Type B pancreatic cell (in vitro differentiated cells): ENCODE results near the gene CYP19A1. TPM values are rescaled to one million over a fixed set of nuclear protein-coding genes. Genes with fewer than 3 reads are reported as not detected.

Experiments
- DNase-seq: peaks from one replicate; pipeline ENCODE4 v3.0.0; 2021; ENCODE audit warnings: mixed read lengths; ENCODE audit not compliant: unreplicated experiment; ENCODE audit errors: extremely low spot score
- H3K27ac Mint-ChIP-seq: 2 replicates; pipeline ENCODE4 v1.8.0; 2021; ENCODE audit warnings: mild to moderate bottlenecking, mixed read lengths
- H3K27me3 Mint-ChIP-seq: 2 replicates; pipeline ENCODE4 v1.8.0; 2021; ENCODE audit warnings: mixed read lengths
- H3K36me3 Mint-ChIP-seq: 2 replicates; pipeline ENCODE4 v1.8.0; 2021; ENCODE audit warnings: mixed read lengths
- H3K4me1 Mint-ChIP-seq: one replicate; pipeline ENCODE4 v1.8.0; 2021; ENCODE audit warnings: mixed read lengths; ENCODE audit not compliant: unreplicated experiment
- H3K4me3 Mint-ChIP-seq: 2 replicates; pipeline ENCODE4 v1.8.0; 2021; ENCODE audit warnings: mild to moderate bottlenecking, mixed read lengths
- H3K9me3 Mint-ChIP-seq: 2 replicates; pipeline ENCODE4 v1.8.0; 2021; ENCODE audit warnings: mixed read lengths
- total RNA-seq: library from RNA; stranded (reverse); gene quantifications from 2 replicates; pipeline ENCODE4 v1.2.1, GENCODE V29; 2021; ENCODE audit warnings: low replicate concordance
- TF ChIP-seq, protein P1 (sequence below): fragments of 200-600 bp; sonication (generic); conservative IDR thresholded peaks from 2 replicates; pipeline ENCODE4 v1.5.0; 2021; ENCODE audit warnings: antibody characterized with exemption, mild to moderate bottlenecking

Gene CYP19A1
- total RNA-seq, 1 donor from 2014 or later: 1.3 TPM

GRCh38 chr15:51313074-51313393 is 25.4 kb downstream of the CYP19A1 start:
- H3K36me3 Mint-ChIP-seq: no peaks in the 10 kb centered on the region
- H3K4me1 Mint-ChIP-seq: peaks cover 13% of the 10 kb centered on the region
- no peak overlapping the region for H3K4me3 Mint-ChIP-seq

DNA sequence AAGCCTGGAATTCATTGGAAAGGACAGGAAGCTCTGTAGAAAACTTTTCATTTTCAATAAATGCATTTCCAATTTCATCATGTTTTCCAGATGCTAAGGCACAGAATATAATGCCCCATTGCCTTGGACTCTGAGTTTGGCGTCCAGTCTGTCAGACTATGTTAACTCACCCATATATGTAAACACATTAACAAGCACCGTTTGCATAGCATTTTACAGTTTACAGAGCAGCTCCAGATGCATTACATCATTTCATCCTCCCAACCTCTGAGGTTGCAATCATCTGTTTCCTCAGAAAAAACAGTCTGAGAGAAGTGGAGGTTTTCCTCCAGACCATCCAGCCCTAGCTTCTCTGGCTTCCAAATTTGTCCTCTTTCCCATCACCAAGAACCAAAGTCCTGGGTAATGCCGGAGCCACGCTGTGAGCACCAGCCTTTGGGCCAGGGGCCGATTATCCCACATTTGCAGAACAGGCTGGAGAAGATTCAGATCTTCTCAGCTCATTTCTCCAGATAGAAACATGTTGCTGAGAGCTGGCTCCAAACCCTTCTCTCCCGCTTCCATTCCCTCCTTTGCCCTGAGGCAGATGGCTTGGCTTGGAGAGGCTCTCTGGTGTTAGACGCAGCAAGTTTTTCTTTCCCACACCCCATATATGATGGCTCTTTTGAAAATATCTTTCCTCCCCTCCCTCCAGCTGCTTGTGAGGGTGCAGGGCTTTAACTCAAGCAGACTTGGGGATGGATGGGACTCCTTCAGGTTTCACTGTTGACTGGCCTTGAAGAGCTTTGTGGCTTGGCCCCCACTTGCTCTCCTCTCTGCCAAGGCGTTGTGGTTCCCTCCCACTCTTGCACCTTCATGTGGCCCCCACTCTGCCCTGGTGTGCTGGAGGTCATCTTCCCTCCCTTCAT is 26.0 kb downstream of the CYP19A1 start:
- Mint-ChIP-seq H3K4me3 (no peak overlapping the region), H3K4me1 (peaks cover 13% of the 10 kb centered on the region), H3K9me3 (peaks cover 9% of the 10 kb centered on the region), H3K36me3 (no peaks in the 10 kb centered on the region), H3K27ac (peak overlapping the region; percentile 29), H3K27me3 (peaks cover 3% of the 10 kb centered on the region)
- TF ChIP-seq, protein P1, sequence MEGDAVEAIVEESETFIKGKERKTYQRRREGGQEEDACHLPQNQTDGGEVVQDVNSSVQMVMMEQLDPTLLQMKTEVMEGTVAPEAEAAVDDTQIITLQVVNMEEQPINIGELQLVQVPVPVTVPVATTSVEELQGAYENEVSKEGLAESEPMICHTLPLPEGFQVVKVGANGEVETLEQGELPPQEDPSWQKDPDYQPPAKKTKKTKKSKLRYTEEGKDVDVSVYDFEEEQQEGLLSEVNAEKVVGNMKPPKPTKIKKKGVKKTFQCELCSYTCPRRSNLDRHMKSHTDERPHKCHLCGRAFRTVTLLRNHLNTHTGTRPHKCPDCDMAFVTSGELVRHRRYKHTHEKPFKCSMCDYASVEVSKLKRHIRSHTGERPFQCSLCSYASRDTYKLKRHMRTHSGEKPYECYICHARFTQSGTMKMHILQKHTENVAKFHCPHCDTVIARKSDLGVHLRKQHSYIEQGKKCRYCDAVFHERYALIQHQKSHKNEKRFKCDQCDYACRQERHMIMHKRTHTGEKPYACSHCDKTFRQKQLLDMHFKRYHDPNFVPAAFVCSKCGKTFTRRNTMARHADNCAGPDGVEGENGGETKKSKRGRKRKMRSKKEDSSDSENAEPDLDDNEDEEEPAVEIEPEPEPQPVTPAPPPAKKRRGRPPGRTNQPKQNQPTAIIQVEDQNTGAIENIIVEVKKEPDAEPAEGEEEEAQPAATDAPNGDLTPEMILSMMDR: no peak
- no peak for DNase-seq

More at GRCh38 chr15:51313074-51313393, 25.4 kb downstream of the CYP19A1 start:
- peaks cover 9% of the 10 kb centered on the region for H3K9me3 Mint-ChIP-seq
- no peak overlapping the region for H3K27ac Mint-ChIP-seq
- TF ChIP-seq, protein P1: no peak
- H3K27me3 Mint-ChIP-seq: no peaks in the 10 kb centered on the region
- DNase-seq: no peak

DNA sequence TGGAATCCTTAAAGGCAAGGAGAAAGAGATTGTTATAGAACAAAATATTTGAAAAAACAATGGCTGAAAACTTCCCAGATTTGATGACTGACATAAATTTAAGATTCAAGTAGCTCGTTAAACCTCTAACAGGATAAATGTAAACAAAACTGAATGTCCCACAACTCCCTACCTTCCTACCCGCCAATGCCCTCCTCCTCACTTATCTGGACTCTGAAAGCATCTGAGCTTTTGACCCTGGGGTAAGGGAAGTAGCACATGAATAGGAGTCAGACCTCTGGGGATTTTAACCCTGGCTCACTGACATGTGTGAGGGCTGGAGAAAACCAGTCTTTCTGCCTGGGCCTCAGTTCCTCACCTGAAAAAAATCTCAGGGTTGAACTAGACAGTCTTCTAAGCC is 26.9 kb downstream of the CYP19A1 start:
- H3K4me1 Mint-ChIP-seq: peaks cover 13% of the 10 kb centered on the region
- peaks cover 8% of the 10 kb centered on the region for H3K27me3 Mint-ChIP-seq
- no peak overlapping the region for H3K27ac Mint-ChIP-seq
- peaks cover 9% of the 10 kb centered on the region for H3K9me3 Mint-ChIP-seq
- no peak for DNase-seq
- H3K36me3 Mint-ChIP-seq: no peaks in the 10 kb centered on the region
- H3K4me3 Mint-ChIP-seq: no peak overlapping the region
- TF ChIP-seq, protein P1: no peak

- Mint-ChIP-seq H3K27ac (no peak overlapping the region), H3K36me3 (no peaks in the 10 kb centered on the region), H3K9me3 (peaks cover 8% of the 10 kb centered on the region), H3K4me3 (no peak overlapping the region), H3K27me3 (peaks cover 8% of the 10 kb centered on the region), H3K4me1 (peaks cover 13% of the 10 kb centered on the region)
- no peak for DNase-seq
- TF ChIP-seq, protein P1: no peak
Measured at GRCh38 chr15:51310064-51310463, 28.3 kb downstream of the CYP19A1 start.

- Mint-ChIP-seq H3K36me3 (no peaks in the 10 kb centered on the region), H3K27ac (no peak overlapping the region), H3K27me3 (peaks cover 8% of the 10 kb centered on the region), H3K9me3 (no peaks in the 10 kb centered on the region), H3K4me1 (peaks cover 11% of the 10 kb centered on the region), H3K4me3 (no peak overlapping the region)
- TF ChIP-seq, protein P1: no peak
- DNase-seq: no peak
Measured at GRCh38 chr15:51307811-51308210, 30.6 kb downstream of the CYP19A1 start.
